Stimulated activated CD4-positive, alpha-beta T cell treated with anti-CD3 and anti-CD28 coated beads, Interleukin-12 subunit alpha, Interleukin-12 subunit beta, amount 100 ng/mL, for 4 hours (primary cell): ENCODE measurements around the gene PAMR1.
"Not testable (repeated sequence)": the region's sequence is repeated elsewhere in the genome, so short reads cannot be mapped to it uniquely, and the experiment has no call there.

Experiments used
- DNase-seq: peaks from one replicate; pipeline ENCODE4 v3.0.0-alpha.2; 2020

The PAMR1 gene

DNA sequence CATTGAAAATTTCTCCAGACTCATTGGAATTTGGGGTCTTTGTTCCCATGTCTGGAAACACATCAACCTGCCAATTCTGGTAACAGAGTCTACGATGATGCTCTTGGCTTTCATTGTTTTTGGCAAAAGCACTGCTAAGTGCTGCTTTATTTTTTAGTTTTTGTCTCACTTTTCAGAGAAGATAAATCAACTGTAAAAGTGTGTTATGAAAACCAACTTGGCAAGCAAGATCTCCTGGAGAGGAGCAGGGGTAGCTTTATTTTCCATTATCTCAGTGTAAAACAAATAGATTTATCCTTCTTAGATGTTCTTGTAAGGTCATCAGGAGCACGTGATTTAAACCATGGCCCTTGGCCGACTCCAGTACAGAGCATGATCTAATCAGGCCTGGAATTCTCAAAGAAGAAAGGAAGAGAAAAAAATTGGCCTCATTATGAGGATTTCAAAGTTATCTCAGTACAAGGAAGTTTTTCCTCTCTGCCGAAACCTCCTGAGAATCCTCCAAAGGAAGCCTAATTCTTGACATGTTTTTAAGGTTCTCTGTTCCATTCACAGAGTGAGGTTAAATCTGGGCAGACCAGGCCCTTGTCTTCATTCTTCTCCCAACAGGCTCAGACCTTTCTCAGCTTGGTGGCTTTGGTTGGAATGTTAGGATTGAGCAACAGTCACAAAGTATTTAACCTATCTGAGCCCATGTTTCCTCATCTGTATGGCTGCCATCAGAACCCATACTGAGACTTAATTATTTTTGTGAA, 16.4 kb upstream of the PAMR1 start:
- no peak for DNase-seq

DNA sequence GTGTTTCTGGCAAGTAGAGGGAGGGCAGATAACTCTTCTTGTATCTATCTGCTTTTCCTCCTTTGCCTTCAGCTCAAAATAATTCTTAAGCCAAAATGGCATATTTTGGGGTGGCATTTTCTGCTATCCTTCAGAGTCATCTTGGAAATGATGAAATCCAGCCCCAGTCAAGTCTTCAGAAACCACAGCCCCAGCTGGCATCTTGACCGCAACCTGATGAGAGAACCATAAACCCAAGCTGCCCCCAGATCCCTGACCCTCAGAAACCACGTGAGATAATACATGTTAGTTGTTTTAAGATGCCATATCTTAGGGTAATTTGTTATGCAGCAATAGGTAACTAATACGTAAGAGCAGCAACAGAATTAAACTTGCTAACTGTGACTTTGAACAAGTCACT, 15.1 kb upstream of the PAMR1 start:
- no peak for DNase-seq

DNA sequence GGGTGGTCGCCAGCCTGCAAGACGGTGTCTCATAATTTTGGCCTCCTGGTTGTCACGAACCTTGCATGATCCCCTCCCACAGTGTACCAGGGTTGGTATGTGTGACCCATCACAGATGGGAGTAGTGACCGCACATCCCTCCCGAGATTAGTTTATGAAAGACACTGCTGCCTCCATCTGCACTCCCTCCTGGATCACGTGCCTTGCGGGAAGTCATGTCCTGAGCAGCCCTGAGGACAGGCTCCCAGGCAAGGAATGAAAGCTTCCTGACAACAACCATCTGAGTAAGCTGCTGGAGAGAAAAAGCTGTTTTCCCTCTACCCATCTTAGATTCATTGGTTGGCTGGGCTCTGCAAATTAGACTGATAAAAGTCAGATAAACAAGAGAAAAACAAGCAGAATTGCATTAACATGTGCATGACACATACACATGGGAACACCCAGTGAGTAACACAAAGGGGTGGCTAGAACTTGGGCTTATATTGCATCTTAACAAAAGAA, 14.4 kb upstream of the PAMR1 start:
- DNase-seq = no peak

DNA sequence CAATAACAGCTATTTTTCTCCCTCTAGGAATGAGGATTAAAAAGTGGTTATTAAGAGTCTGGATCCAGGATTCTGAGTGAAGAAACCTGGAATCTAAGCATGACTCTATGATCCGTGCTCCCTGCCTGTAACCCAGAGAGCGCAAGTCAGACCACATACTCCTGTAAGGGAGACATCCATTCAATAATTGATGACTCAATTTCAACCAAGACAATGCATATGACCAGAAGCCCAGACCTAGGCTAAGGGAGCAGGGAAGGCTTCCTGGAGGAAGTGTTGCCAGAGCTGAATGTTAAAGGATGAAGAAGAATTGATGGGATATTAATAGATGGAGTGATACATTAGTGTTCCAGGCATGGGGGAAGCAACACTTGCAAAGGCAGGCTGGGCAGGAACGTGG, 13.8 kb upstream of the PAMR1 start:
- no peak for DNase-seq

DNA sequence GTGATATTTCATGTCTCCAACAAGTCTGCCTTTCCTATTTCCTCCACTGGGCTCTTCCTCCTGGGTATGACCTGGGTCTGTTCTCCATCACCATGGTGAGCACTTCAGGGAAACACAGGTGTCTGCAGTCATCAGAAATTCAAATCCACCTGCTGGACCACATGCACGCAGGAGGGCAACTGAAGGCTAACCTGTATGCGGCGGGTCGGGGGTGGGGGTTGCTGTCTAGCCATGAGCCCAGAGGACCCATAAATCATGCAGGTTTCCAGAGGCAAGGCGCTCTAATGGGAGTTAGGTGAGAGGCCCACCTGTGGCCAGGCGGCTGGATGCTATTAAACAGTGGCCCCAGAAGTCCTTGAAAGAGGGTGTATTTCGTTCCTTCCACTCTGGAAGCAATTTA, 11.1 kb upstream of the PAMR1 start:
- DNase-seq = no peak

DNA sequence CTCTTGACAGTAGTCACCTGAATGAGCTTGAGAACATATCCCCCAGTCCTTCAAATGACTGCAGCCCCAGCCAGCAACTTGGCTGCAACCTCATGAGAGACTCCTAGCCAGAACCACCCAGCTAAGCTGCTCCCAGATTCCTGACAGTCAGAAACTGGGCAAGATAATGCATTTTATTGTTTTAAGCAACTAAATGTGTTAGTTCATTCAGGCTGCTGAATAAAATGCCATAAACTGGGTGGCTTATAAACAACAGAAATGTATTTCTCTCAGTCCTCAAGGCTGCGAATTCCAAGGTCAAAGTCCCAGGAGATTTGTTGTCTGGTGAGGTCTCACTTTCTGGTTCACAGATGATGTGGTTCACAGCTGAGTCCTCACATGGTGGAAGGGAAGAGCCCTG, 5.8 kb upstream of the PAMR1 start:
- DNase-seq = no peak

DNA sequence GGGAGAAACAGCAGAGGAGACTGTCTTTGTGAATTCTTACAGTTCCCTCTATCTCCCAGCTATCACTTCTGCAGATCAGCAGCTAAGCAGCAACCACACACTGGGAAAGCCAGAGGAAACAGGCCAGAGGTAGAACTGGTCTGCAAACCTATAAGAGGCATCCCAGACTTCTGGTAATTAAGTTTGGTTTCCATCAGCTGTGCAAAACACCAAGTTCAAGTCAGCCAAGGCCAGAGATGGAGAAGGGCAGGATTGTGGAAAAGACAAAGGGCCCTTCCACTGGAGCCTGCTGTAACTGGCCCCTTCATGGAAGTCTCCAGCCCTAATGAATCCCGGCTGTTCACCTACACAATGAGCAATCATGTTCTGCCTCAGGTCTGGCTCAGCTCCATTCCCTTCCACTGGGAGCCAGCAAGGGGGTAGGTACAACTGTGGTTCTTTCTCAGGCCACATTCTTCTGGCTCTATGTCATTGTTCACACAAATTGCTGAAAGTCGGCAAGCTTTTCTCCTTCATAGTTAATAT, 4.6 kb upstream of the PAMR1 start:
- DNase-seq = no peak

DNA sequence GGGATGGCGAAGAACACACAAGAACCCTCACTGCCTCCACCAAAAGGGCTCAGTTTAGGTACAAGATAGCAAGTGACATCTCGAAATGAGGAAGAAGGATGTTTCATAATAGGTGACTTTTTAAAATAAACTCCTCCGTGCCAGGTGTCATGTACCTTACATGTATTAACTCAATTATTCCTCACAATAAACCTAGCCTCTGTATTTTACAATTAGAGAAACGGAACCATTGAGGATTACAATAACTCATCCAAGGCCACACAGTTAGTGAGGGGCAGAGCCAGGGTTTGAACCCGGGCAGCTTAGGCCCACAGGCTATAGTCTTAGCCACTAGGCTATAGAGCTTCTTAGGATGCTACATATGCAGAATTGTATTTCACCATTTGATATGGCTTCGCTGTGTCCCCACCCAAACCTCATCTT, 965 bp upstream of the PAMR1 start:
- no peak for DNase-seq

DNA sequence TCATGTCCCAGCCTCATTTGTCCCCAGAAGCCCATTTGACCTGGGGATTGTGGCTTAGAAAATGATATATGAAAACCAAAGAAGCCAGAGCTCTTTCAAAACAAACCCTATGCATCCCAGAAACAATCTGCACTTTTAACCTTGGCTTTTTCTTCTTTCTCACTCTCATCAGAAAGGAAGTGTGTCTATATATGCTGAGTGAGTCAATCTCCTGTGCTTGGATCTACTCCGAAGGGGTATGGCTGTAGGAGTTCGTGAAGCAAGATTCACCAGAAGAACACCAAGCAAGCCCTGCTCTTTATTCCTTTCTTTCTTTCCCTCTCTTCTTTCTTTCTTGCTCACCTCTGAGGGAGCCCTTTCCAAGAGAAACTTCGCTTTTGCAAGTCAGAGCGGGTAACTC, 636 bp downstream of the PAMR1 start:
- no peak for DNase-seq

DNA sequence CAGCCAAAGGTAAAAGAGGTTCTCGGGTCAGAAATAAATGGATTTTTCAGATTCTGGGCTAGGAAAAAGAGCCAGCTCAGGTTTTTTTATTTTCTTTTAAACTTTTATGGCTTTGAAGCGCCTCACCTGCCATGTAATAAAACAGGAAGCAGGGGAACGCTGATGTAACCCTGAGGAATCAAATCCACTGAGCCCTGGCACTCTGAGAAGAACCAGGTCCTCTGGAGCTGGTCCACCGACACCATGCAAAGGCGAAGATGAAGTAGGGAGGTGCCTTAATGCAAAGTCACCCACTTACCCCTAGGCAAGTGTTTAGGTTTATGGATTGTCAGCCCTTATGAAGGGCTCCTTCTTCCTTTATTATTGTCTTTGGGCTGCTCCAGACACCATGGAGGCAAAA, 1.6 kb downstream of the PAMR1 start:
- no peak for DNase-seq

DNA sequence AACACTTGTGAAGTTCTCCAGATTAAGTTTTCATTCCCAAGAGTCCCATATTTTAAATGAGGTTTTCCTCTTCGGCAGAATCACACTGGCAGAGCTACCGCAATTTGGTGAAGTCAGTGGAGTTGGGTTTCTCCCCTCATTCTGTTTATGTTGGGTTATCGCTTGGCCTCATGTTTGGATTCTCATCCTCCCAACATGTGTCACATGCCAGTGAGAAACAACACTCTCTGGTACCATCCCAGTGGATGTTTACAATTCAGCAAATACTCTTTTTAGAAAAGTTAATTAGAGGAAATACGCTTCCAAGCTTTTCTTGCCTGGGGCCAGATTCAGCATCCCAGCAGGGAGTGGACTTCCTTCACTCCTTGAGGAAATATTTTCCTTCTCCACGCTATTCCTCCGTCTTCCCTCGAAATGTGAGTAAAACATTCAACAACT, 2.1 kb downstream of the PAMR1 start:
- DNase-seq = no peak

DNA sequence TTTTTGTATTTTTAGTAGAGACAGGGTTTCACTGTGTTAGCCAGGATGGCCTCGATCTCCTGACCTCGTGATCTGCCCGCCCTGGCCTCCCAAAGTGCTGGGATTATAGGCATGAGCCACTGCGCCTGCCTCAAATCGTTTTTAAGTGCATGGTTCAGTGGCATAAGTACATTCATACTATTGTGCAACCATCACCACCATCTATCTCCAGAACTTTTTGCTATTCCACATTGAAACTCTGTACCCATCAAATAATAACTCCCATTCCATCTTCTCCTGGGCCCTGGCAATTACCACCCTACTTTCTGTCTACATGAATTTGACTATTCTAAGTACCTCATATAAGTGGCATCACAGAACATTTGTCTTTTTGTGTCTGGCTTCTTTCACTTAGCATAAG, 3.3 kb downstream of the PAMR1 start:
- not testable (repeated sequence) for DNase-seq

DNA sequence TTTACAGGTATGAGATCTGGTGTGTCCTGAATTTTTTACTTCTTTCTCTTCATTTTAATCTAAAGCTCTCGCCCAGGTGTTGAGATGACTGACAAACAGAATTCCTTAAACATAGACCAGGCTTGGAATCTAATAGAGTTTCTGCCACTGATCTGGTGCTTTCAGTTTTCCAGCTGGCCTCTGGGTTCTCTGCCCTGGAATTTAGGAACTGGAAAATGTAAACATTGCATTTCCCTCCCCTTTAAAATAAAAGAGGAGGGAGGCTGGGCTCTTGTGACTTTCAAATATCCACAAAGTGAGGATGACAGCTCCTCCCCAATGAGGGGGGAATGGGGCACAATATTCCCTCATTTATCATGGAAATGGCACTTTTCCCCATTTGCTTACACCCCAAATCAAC, 5.0 kb downstream of the PAMR1 start:
- DNase-seq = no peak

DNA sequence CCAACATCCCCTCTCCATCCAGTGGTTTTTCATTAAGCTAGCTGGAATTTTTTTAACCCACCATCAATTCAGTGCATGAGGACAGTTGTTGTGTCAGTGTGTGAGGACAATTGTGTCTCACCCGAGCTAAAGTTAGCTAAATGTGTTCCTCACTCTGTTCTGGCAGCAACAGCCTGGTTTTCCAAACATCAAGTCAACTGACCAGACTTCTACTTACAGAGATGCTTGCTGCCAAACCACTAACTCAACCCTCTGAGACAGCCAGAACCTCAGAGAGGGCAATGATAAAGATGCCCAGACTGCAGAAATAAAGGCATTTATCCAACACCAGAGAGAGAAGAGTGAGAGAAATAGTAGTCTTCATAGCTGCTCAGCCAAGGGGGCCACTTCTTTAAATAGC, 6.7 kb downstream of the PAMR1 start:
- DNase-seq = no peak

DNA sequence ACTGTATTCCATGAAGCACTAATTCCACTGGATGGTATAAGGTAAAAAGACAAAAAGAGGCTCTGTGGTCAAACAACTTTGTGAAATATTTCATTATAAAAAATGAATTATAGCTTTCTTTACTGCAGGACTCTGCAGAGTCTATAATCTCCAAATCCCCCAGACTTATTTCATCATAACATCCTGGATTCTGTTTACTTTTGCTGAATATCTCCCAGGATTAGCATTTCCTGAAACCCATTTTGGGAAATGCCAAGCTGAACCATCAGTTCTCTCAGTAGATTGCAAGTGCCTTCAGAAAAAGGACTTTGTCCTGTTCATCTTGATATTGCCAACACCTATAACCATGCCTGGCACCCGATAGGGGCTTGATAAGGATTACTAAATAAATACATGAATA, 7.9 kb downstream of the PAMR1 start:
- no peak for DNase-seq

DNA sequence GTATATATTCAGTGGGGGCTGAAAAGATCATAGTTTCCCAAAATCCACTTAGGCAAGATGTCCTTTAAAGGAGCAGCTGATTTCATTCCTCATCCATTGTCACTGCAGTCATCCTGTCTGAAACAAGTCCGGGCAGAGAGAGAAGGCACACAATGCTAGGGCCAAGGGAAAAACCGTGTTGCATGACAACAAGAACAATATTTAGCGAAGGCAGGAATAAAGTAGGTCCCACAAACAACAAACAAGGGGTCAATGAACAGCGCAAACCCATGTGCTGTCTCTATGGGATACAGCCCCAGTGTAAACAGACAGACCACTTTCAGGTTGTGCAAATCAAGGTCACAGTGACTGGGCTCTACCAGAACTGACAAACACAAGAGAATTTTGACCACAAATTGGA, 9.0 kb downstream of the PAMR1 start:
- no peak for DNase-seq

DNA sequence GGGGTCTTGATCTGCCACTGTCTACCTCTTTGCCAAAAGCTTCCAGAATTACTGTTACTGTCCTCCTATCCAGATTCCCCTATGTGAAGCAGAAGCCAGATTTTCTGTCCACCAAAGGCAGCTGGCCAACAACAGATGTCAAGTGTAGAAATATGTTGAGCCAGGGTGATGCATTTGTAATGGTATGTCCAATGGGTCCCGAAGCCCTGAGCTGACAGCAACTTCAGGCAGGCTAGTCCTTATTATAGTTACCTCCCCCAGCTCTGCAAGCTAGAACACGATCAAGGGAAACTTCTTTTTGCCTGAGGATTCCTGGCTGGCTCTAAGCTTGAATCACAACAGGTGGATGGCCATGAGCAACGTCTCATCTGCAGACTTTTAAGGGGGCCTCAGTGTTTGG, 10.2 kb downstream of the PAMR1 start:
- no peak for DNase-seq

DNA sequence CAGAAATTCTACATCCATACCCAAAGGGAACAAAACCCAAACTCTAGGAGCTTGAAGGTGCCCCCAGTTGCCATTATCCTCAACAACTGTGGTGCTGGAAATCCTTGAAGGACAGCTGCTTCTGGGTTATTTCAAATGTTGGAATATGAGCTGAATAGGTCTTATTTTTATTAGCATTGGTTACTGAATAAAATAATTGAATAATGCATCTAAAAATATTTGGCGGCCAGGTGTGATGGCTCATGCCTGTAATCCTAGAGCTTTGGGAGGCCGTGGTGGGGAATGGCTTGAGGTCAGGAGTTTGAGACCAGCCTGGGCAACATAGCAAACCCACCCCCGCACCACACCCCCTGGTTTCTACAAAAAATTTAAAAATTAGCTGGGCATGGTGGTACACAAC, 10.9 kb downstream of the PAMR1 start:
- DNase-seq = no peak

DNA sequence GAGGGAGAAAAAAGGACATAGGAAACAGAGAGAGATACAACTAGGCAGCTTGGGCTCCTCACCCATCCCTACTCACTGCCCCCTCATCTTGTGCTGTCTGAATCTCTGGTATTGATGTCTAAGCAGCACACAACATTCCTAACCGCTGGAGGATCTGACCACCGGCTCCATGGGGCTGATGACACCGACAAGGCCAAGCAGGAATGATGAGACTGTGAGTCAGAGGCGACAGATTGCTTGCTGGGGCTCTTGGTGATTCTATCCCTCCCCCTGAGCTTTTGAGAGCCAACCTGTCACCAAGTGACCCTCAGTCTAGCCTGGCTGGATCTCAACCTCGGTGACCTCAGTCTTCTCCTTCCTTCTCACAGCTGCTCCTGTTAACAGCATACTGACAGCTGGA, 13.8 kb downstream of the PAMR1 start:
- no peak for DNase-seq

DNA sequence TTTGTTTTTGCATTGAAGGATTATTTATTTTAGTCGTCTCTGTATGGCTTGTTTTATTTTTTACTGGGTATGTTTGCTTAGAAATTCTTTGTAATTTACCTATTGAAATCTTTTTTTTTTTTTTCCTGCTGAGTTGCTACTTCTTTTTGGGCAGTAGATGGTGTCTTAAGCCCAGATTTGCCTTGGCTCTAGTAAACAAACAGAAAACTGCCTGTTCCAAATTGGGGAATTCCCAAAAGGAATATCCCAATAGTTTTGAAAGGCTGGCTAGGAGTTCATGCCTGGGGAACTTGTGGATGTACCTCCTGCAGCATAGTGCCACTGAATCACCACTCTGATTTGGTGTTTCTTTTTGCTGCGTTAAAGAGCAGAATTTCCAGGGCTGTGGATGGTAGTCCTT, 17.7 kb downstream of the PAMR1 start:
- no peak for DNase-seq

DNA sequence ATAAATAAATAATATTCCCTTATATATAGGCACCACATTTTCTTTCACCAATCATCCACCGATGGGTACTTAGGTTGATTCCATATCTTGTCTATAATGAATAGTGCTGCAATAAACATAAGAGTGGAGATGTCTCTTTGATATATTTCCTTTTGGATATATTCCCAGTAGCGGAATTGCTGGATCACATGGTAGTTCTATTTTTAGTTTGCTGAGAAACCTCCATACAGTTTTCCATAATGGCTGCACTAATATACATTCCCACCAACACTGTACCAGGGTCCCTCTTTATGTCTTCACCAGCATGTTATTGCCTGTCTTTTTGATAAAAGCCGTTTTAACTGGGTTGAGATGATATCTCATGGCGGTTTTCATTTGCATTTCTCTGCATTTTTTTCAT, 23.6 kb downstream of the PAMR1 start:
- DNase-seq = no peak

DNA sequence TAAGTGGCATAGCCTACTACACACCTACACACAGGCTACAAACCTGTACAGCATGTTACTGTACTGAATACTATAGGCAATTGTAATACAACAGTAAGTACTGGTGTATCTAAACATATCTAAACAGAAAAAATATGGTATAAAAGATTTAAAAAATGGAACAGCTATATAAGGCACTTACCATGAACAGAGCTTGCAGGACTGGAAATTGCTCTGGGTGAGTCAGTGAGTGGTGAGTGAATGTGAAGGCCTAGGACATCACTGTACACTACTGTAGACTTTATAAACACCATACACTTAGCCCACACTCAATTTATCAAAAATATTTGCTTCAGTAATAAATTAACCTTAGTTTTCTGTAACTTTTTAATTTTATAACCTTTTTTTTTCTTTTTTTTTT, 24.7 kb downstream of the PAMR1 start:
- no peak for DNase-seq

DNA sequence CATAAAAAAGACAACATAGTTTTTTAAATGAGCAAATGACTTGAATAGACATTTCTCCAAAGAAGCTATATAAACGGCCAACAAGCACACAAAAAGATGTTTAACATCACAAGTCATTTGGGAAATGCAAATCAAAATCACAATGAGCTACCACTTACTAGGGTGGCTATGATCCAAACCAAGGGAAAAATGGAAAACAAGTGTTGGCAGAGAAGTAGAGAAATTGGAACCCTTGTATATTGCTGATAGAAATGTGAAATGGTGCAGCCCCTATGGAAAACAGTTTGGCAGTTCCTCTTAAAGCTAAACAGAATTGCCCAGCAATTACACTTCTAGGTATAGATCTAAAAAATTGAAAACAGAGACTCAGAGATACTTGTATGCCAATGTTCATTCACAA, 29.0 kb downstream of the PAMR1 start:
- no peak for DNase-seq

DNA sequence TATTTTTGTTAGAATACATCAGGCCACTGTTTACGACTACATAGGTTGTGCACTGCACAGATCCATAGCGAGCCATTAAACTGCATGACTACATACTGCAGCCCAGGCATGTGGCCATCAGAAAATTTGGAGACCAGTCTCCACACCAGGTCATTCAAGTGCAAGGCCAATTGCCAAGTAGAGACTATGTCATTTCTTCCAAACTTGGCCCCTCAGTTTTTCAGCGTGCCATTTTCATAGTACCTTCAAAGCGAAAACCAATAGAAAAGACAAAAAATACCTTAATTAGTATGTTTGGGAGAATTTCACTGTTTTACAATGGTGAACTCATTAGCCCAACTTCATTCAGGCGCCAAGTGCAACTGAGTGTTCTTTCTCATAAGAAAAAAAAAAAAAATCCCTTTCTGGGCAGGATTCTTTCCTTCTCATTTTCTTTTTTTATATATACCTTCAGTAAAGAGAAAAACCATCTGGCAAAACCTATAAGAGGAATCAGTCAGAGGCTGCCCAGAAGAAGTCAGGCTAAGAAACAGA, 30.4 kb downstream of the PAMR1 start:
- DNase-seq = no peak
